Adrenal gland (tissue), 12 donors: ENCODE data around the gene SDK1. TPM values are rescaled to one million over a fixed set of nuclear protein-coding genes. Genes with fewer than 3 reads are reported as not detected.

Experiments
- DNase-seq, 7 donors: peaks; one replicate each; pipeline ENCODE4 v3.0.0-alpha.2; 2019 to 2020
- H3K27ac ChIP-seq, 5 donors: fragments of 200-600 bp; sonication (generic) in 4 of 5; 1 replicate in 3 of 5; 2 replicates in 2 of 5; pipeline versions ENCODE4 v1.5.1 to v1.8.0; 2016 to 2020; ENCODE audit warnings: mild to moderate bottlenecking in 1 of 5
- H3K27me3 ChIP-seq: fragments of 200-600 bp; 2 replicates; pipeline ENCODE4 v1.8.0; 2021
- H3K36me3 ChIP-seq, 2 donors: fragments of 200-600 bp; replicated peaks in 1 of 2; 1 replicate in 1 of 2; 2 replicates in 1 of 2; pipeline versions ENCODE4 v1.5.1 to v1.8.0; 2018 to 2022
- H3K4me1 ChIP-seq, 2 donors: fragments of 200-600 bp; replicated peaks in 1 of 2; 1 replicate in 1 of 2; 2 replicates in 1 of 2; pipeline versions ENCODE4 v1.5.1 to v1.8.0; 2018 to 2021
- H3K4me3 ChIP-seq, 4 donors: fragments of 200-600 bp; sonication (generic) in 3 of 4; one replicate each; pipeline ENCODE4 v1.5.1; 2016 to 2018
- H3K9me3 ChIP-seq, 3 donors: fragments of 200-600 bp; sonication (generic) in 1 of 3; replicated peaks in 1 of 3; 1 replicate in 2 of 3; 2 replicates in 1 of 3; pipeline versions ENCODE4 v1.5.1 to v1.8.0; 2016 to 2021
- CTCF ChIP-seq, 6 experiments: fragments of 450-650 bp in 4 of 6; fragments of 200-600 bp in 2 of 6; sonication (generic) in 1 of 6; IDR thresholded peaks; 1 replicate in 5 of 6; 2 replicates in 1 of 6; pipeline versions ENCODE4 v1.5.1 to v1.8.0; 2016 to 2021; ENCODE audit warnings: antibody characterized with exemption in 6 of 6, mild to moderate bottlenecking in 2 of 6, moderate library complexity in 1 of 6
- POLR2A ChIP-seq, 2 donors: fragments of 450-650 bp; IDR thresholded peaks; one replicate each; pipeline ENCODE4 v1.6.1; 2017; ENCODE audit warnings: antibody characterized with exemption in 2 of 2, mild to moderate bottlenecking in 2 of 2, moderate library complexity in 1 of 2
- WGBS, 4 donors: extraction: QIAGEN DNeasy Blood & Tissue Kit in 2 of 4; methylation state at CpG; one replicate each; pipeline versions ENCODE4 v1.1.5 to v1.1.7; 2013 to 2017; 5-methylcytosine and 5-hydroxymethylcytosine counted together
- intact Hi-C, 2 donors: fragments of 100-400 bp; cut with DNase I; formaldehyde crosslinking; loops; one replicate each; pipeline versions ENCODE4 v1.14.1 to v1.15.0; 2022 to 2023
- polyA plus RNA-seq, 3 donors: library from polyadenylated mRNA; stranded (reverse); fragments of 200-250 nt in 2 of 3; fragments of 350-450 nt in 1 of 3; fragmentation: Illumina TruSeq in 1 of 3; extraction: RNeasy Lipid Tissue Mini Kit (QIAGEN cat#74804) in 1 of 3; gene quantifications; one replicate each; pipeline ENCODE4 v1.2.3, GENCODE V29; 2013 to 2014
- total RNA-seq, 9 donors: library from RNA; depleted of rRNA in 4 of 9; stranded (reverse); fragments of >200 nt in 4 of 9; fragments of 120-200 nt in 1 of 9; fragmentation: NEBNext Ultra II Directional in 1 of 9; extraction: Animal tissue kit (Norgen Biotek cat#: 25700) in 1 of 9; gene quantifications; one replicate each; pipeline versions ENCODE4 v1.1.0 to v1.2.4, GENCODE V29; 2013 to 2023
- donor health status: healthy with polysubstance abuse.
- donor health status: Bipolar disorder and iron deficiency.
- donor health status: DM: yes; HTN: yes; CAD: no.
- donor health status: DM: no; HTN: no; CAD: no.
- donor health status: DM: no; HTN: no; CAD: no.
- donor health status: DM: yes; HTN: yes; CAD: no.

Gene SDK1
- total and polyA plus RNA-seq, 12 donors: 0.50 to 3.6 (median 1.5) TPM

GRCh38 chr7:3725155-3726059, 424.4 kb downstream of the SDK1 start:
- no peaks in the 10 kb centered on the region for H3K9me3 ChIP-seq
- no peak overlapping the region for H3K27ac ChIP-seq
- DNase-seq: no peak
- H3K4me3 ChIP-seq: no peak overlapping the region
- WGBS, 4 donors: 68 to 76% (median 73%) methylated on average over 12 of the region's 12 CpGs
- H3K4me1 ChIP-seq: no peaks in the 10 kb centered on the region
- intact Hi-C loops: no loop called here
- no peak for TF ChIP-seq POLR2A (IDR thresholded peaks at IDR 0.05)
- TF ChIP-seq CTCF (IDR thresholded peaks at IDR 0.05): no peak
- no peaks in the 10 kb centered on the region for H3K36me3 ChIP-seq
- no peaks in the 10 kb centered on the region for H3K27me3 ChIP-seq

GRCh38 chr7:3730276-3730675, 429.2 kb downstream of the SDK1 start:
- TF ChIP-seq POLR2A (IDR thresholded peaks at IDR 0.05): no peak
- TF ChIP-seq CTCF (IDR thresholded peaks at IDR 0.05): no peak
- intact Hi-C loops: no loop called here
- Histone ChIP-seq H3K27ac (no peak overlapping the region), H3K4me3 (no peak overlapping the region), H3K9me3 (no peaks in the 10 kb centered on the region), H3K27me3 (no peaks in the 10 kb centered on the region), H3K4me1 (no peaks in the 10 kb centered on the region), H3K36me3 (no peaks in the 10 kb centered on the region)
- no peak for DNase-seq
- 66 to 85% (median 81%) methylated on average over 3 of the region's 3 CpGs for WGBS, 4 donors

- Histone ChIP-seq H3K4me3 (no peak overlapping the region), H3K36me3 (no peaks in the 10 kb centered on the region), H3K4me1 (no peaks in the 10 kb centered on the region), H3K27me3 (peaks cover 2% of the 10 kb centered on the region), H3K27ac (no peak overlapping the region), H3K9me3 (no peaks in the 10 kb centered on the region)
- 74 to 80% (median 77%) methylated on average over 9 of the region's 9 CpGs for WGBS, 4 donors
- DNase-seq: no peak
- TF ChIP-seq CTCF (IDR thresholded peaks at IDR 0.05): no peak
- intact Hi-C loops: no loop called here
These were observed 431.4 kb downstream of the SDK1 start for GRCh38 chr7:3732395-3733005.

- 73 to 76% (median 75%) methylated on average over 11 of the region's 11 CpGs for WGBS, 4 donors
- no peak overlapping the region for H3K27ac ChIP-seq
- H3K36me3 ChIP-seq: no peaks in the 10 kb centered on the region
- intact Hi-C loops: no loop called here
- TF ChIP-seq POLR2A (IDR thresholded peaks at IDR 0.05) (no peak), CTCF (IDR thresholded peaks at IDR 0.05) (no peak)
- H3K27me3 ChIP-seq: peaks cover 2% of the 10 kb centered on the region
- no peaks in the 10 kb centered on the region for H3K4me1 ChIP-seq
- H3K9me3 ChIP-seq: no peaks in the 10 kb centered on the region
- DNase-seq: no peak
- no peak overlapping the region for H3K4me3 ChIP-seq
These were observed 432.6 kb downstream of the SDK1 start for GRCh38 chr7:3733541-3734140.
